HG03135 (cell line): ENCODE results near the gene TPRX1.
"Not testable (repeated sequence)": the region's sequence is repeated elsewhere in the genome, so short reads cannot be mapped to it uniquely, and the experiment has no call there.

Source experiments
- ATAC-seq: cut with Tn5 transposase; IDR thresholded peaks from one replicate; pipeline ENCODE4 v1.9.1; 2021; ENCODE audit warnings: mild to moderate bottlenecking, moderate library complexity; ENCODE audit not compliant: unreplicated experiment

TPRX1 gene, protein sequence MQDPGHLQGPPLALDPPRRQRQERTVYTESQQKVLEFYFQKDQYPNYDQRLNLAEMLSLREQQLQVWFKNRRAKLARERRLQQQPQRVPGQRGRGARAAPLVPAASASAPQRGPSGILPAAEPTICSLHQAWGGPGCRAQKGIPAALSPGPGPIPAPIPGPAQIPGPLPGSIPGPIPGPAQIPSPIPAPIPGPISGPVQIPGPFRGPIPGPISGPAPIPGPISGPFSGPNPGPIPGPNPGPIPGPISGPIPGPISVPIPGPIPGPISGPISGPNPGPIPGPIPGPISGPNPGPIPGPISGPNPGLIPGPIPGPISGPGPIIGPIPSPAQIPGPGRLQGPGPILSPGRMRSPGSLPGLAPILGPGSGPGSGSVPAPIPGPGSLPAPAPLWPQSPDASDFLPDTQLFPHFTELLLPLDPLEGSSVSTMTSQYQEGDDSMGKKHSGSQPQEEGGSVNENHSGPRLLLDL

DNA sequence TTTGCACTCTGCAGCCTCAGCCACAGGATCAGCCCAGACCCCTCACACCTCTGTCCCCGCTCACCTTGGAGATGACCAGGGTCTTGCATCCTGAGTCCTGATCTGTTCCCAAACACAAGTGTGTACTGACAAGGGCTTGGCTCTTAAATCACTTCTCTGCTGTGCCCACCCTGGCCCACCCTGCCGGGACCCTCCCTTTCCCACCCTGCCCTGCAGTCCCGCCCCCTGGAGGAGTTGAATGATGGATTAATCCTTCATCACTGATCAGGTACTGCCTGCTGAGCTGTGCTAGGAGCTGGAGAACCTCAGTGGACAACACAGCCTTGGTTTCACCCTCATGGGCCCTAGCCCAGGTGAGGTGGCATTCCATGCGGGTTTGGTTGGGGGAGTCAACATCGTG is at the start of gene TPRX1:
Gene TPRX1 (minus strand): TSS at position 101 of the 400 bp plus-strand sequence. CDS start 12 bp downstream, at position 89.
- ATAC-seq = not testable (repeated sequence)

DNA sequence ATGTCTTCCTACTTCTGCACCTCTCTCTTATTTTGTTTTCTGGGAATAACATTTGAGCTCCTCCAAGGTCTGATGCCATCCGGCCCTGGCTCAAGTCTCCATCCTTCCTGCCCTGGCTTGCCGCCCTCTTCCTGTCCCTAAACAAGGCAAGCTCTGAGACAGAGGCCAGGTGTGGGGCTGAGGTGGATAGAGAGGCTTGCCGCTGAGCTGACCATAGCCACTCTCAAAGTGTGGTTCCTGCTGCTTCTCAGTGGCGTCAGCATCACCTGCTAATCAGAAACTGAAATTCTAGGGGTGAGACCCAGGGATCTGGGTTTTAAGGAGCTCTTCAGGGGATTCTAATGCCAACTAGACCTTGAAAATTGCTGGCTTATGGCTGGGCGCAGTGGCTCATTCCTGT is 48.7 kb upstream of the TPRX1 start:
- ATAC-seq = no peak

DNA sequence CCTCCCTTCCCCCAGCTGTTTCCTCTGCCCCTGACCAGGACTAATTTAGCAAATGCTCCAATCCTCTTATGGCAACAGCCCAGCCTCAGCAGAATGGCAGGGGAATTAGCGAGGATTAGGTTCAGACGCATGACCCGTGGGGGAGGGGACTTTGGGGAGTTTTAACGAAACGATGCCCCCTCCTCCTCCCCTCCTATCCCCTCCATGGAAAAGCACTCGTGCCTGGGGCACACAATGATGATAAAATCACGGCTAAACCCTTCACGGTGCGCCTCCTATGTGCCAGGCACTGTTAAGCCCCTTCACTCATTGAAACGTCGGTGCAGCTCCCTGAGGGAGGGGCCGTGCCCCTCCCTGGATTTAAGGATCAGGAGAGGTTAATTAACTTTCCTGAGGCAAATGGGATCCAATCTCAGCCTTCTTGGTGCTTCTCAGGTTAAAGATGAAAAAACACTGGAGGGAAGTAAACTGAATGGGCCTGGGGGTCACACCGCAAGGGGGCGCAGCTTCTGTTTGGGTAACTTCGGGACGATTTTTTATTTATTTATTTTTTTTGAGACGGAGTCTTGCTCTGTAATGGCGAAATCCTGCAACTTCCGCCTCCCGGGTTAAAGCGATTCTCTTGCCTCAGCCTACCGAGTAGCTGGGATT is 44.6 kb upstream of the TPRX1 start:
- ATAC-seq = no peak

DNA sequence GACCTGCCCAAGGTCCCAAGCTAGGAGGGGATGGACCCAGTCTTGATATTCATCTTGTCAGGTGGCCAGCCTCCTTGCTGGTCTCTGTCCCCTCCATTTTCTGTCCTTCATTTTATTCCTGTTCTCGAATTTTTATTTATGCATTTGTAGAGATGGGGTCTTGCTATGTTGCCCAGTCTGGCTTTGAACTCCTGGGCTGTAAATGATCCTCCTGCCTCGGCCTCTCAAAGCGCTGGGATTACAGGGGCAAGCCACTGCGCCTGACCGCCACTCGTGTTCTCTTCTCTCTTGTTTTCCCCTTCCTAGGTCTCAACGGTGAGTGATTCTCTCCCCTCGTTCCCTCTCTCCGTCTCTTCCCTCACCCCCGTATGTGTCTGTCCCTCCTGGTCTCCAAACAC is 44.1 kb upstream of the TPRX1 start:
- ATAC-seq = no peak

DNA sequence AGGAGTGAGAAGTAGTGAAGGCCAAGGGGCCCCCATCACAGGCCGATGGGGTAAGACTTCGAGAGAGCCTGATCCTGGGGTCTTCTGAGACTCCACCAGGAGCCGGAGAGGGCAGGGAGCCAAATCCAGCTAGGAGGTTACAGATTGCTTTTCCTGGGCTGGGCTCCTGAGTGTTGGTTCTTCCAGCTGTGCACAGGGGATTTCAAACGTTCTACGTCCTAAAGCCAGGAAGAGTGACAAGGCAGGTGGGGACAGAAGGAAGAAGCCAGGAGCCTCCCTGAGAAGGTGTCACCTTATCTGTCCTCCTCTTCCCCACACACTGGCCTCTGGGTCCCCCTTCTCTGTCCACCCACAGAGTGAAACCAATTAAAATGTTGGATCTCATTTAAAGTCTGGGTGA is 38.6 kb upstream of the TPRX1 start:
- ATAC-seq = no peak

DNA sequence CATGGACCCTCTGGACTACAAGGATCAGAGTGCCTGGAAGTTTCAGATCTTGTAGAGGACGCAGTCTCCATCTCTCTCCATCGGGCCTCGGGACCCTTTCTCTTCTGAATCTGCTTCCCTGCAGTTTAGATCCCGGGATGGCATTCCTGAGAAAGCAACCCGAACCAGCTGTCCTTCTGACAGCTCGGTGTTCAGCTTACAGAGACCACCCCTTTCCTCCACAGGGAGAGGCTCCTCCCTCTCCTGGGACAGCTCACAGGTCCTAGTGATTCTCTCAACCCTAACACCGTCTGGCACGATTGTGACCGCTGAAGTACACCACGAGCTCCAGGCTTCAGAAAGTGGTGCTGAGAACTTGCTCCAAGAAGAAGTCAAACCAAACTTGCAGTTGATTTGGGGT is 35.6 kb upstream of the TPRX1 start:
- ATAC-seq = no peak

DNA sequence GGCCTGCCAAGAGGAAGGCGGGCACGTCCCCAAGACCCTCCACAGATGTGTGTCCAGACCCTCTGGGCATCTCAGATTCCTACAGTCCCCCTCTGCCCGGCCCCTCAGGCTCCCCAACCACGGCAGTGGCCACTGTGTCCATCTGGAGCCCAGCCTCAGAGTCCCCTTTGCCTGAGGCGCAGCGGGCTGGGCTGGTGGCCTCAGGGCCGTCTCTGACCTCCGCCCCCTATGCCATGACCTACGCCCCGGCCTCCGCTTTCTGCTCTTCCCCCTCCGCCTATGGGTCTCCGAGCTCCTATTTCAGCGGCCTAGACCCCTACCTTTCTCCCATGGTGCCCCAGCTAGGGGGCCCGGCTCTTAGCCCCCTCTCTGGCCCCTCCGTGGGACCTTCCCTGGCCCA is 35.1 kb upstream of the TPRX1 start:
- no peak for ATAC-seq

DNA sequence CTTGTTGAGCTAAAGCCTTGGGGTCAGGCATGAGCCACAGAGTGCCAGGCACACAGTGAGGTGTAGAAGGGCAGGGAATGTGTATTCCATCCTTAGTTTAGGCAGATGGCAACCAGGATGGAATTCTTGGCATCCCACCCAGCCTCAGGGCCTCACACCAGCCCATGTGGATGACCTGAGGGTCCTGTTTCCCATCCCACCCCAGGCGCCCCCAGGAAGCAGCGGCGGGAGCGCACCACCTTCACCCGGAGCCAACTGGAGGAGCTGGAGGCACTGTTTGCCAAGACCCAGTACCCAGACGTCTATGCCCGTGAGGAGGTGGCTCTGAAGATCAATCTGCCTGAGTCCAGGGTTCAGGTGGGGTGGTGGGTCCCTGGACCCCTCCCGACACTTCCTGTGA is 31.7 kb upstream of the TPRX1 start:
- ATAC-seq = no peak

DNA sequence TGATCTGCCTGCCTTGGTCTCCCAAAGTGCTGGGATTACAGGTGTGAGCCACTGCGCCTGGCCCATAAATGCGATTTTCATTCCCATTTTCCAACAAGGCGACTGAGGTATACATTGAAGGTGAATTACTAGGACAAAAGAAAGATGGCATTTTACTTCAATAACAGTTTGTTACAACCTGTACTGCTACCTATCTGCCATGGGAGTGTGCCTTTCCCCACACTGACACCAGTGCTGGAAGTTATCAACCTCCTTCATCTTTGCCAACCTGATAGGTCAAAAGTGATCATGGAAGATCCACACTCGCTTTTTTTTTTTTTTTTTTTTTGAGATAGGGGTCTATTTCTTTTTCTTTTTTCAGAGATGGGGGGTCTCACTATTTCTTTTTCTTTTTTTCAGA is 28.4 kb upstream of the TPRX1 start:
- no peak for ATAC-seq

DNA sequence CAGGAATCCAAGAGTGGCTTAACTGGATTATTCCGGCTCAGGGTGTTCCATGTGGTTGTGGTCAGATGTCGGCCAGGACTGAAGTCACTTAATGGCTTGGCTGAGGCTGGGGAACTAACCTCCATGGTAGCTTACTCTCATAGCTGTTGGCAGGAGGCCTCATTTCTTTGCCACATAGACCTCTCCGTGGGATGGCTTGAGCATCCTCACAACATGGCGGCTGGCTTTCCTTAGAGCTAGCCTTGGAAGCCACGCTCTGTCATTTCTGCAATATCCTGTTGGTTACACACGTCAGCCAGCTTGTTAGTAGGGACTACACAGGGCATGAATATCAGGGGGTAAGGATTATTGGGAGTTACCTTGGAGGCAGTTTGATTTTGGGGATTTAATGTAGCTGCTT is 22.4 kb upstream of the TPRX1 start:
- ATAC-seq = no peak

DNA sequence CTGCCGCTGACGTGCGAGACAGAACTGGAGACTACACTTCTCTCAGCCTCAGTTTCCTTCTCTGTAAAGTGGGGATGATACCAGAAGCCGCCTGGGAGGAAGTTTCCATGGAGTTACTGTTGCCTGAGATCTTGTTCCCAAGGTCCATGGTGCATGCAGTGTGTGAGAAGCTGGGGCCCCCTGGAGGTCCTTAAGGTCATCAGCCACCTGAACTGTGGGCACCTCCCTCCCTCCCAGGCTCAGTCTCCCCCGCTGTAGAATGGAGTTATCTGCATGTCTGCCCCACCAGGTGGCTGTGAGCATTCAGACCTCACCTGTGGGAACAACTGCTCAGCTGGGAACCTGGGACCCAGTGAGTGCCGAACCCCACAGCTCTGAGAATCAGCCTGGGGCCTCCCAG is 20.0 kb upstream of the TPRX1 start:
- ATAC-seq = no peak

DNA sequence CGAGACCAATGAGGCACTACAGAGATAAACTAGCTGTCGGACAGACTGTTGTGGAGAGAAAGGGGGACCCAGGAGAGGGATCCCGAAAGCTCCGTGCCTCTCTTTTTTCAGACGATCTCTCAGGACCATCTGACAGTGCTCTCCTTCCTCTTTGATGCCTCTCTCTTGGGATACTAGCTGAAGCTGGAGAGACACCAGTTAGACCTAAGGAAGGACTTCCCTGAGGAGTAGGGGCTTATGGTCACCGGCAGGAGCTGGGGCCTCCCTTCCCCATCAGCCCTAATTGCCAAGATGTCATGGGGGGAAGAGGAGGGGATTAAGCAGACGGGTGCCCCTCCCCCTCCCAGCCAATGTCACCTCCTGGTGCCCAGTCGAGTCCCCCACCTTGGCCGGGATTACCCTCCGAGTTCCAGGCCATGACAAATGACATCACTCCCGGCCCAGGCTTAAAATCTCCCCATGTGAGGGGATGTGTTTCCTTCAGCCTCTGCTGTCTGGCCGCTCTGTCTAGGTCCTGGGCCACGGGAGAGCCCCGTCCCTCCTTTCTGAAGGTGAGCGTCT is 17.2 kb upstream of the TPRX1 start, which contains the start of gene CRX:
Gene CRX (plus strand): TSS at position 478 of the 561 bp plus-strand sequence. CDS start 12,507 bp downstream, outside the sequence.
- no peak for ATAC-seq

DNA sequence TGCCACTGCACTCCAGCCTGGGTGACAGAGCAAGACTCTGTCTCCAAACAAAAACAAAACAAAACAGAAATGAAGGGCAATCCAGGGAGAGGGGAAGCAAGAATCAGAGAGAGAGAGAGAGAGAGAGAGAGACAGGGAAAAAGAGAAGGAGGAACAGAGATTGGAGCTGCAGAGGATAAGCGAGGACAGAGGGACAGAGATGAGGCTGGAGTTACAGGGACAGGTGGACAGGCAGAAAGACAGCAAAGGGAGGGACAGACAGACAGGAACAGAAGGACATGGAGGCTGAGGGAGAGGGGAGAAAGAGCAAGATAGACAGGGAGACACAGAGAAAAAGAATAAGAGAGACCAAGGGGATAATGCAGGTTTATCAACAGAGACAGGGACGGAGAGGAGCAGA is 16.1 kb upstream of the TPRX1 start:
- no peak for ATAC-seq

DNA sequence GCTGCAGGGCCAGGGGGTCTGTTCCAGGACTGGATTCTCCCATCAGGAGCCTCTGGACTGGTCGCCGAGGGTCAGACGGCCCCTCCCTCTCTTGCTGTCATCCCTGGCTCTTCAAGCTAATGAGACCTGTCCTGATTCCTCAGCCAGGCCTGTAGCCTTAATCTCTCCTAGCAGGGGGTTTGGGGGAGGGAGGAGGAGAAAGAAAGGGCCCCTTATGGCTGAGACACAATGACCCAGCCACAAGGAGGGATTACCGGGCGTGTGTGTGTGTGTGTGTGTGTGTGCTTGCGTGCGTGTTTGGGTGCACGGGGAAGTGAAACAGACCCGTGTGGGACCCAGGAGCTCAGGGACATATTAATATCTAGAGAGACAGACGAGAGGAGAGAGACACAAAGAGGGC is 15.5 kb upstream of the TPRX1 start:
- ATAC-seq = no peak

DNA sequence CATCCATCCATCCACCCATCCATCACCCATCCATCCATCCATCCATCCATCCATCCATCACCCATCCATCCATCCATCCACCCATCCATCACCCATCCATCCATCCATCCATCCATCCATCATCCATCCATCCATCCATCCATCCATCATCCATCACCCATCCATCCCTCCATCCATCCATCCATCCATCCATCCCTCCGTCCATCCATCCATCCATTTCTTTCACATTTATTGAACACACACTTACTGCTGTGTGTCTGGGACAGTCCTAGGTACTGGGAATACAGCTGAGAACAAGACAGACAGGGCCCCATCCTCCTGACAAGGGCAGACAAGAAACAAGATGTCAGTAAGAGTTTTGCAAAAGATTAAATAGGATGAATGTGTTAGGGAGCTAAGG is 13.9 kb upstream of the TPRX1 start:
- ATAC-seq = not testable (repeated sequence)

DNA sequence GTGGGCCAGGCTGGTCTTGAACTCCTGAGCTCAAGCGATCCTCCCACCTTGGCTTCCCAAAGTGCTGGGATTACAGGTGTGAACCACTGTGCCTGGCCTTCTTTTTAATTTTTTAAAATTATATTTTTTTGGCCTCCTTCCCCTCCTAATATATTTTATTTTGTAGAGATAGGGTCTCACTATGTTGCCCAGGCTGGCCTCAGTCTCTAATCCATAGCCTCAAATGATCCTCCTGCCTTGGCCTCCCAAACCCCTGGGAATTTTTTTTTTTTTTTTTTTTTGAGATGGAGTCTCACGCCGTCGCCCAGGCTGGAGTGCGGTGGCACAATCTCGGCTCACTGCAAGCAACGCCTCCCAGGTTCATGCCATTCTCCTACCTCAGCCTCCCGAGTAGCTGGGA is 11.9 kb upstream of the TPRX1 start:
- not testable (repeated sequence) for ATAC-seq

DNA sequence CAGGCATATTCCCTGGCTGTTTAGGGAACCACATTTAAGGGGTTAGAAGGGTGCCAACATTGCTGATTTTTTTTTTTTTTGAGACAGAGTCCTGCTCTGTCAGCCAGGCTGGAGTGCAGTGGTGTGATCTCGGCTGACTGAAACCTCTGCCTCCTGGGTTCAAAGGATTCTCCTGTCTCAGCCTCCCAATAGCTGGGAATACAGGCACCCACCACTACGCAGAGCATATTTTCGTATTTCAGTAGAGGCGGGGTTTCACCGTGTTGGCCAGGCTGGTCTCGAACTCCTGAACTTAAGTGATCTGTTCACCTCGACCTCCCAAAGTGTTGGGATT is 9.6 kb upstream of the TPRX1 start:
- ATAC-seq = no peak

DNA sequence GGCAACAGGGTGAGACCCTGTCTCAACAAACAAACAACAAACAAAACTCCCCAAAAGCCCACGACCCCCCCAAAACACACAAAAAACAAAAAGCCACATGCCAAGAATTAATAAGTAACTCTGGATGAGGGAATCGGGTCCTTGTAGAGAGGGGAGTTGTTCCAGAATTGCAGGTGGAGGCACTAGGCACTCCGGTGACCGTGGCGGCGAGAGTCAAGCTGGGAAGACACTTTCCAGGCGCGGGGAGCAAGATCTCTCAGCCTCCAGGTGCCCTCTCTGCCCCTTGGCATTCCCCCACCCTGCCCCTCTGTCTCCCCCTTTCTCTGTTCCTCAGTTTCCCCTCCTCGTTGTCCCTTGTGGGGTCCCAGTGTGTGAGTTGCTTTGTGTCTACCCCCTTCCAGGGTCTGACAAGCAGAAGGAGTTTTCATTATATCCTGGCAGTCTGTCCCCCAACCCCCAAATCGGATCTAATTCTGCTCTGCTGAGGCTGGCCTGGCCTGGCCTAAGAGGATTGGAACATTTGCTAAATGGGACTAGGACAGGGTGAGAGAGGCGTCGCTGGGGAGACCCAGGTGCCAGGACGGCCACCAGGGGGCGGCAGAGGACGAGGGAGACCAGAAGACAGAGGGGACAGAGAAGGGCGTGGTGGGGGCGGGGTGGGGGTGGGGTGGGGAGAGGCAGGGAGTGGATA is 9.1 kb upstream of the TPRX1 start:
- ATAC-seq = no peak

DNA sequence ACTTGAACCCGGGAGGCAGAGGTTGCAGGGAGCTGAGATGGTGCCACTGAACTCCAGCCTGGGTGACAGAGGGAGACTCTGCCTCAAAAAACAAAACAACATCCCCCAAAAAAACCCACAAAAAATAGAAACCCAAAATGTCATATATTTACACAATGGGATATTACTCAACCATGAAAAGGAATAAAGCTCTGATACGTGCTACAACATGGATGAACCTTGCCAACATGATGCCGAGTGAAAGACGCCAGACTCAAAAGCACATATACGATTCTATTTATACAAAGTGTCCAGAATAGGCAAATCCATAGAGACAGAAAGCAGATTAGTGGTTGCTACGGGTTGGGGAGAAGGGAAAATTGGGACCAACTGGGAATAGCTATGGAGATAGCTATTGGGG is 2.1 kb upstream of the TPRX1 start:
- no peak for ATAC-seq

DNA sequence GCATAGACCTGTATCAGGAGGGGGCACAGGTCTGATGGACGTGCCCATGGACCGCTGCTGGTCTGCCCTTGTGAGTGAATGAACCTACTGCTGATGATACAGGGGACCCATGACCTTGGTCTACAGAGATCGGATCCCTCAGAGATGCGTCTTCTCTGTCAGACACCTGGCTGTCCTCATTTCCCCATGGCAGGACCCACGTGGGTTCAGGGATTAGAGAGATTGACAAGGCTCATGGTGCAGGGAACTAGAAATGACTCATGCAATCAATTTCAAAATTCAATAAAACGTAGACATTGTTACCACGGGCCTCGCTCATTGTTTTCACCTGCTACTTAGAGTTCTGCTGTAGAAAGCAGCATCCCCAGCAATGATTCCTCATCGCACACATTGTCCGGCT is 962 bp upstream of the TPRX1 start:
- no peak for ATAC-seq

DNA sequence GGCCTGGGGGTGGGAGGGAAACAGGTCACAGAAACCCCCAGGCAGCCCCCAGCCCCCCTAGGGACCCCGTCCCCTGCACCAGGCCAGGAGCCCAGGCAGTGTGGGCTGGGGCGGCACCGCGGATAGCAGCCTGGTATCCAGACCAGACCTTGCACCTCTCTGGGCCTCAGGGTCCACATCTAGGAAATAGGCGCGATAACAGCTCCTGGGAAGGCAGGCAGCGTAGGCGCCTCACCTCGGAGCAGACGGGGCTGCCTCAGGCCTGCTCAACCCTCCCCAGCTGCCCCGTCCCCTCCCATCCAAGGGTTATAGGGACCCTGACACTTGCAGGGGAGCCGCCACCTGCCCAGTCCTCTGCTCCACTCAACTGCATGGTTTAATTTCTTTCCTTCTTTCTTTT is 680 bp downstream of the TPRX1 start:
- ATAC-seq = not testable (repeated sequence)

DNA sequence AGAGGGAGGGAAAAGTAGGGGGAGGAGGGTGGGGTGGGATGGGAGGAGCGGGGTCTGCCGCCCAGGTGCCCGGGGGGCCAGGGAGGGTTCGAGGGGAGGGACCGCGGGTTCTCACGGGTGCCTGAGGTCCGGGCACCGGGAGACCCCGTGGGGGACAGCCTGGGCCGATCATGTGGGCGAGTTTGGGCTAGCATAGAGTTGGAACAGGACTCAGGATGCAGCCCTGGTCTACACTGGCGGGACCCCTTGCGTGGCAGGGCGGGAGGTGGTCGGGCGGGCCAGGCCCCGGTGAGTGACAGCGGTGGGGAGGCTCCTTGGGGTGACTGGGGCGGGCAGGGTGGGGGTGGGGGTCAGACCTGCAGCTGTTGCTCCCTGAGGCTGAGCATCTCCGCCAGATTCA is 1.2 kb downstream of the TPRX1 start:
- not testable (repeated sequence) for ATAC-seq
